ENCODE measurements around the gene PTPRH.

Gene PTPRH, protein sequence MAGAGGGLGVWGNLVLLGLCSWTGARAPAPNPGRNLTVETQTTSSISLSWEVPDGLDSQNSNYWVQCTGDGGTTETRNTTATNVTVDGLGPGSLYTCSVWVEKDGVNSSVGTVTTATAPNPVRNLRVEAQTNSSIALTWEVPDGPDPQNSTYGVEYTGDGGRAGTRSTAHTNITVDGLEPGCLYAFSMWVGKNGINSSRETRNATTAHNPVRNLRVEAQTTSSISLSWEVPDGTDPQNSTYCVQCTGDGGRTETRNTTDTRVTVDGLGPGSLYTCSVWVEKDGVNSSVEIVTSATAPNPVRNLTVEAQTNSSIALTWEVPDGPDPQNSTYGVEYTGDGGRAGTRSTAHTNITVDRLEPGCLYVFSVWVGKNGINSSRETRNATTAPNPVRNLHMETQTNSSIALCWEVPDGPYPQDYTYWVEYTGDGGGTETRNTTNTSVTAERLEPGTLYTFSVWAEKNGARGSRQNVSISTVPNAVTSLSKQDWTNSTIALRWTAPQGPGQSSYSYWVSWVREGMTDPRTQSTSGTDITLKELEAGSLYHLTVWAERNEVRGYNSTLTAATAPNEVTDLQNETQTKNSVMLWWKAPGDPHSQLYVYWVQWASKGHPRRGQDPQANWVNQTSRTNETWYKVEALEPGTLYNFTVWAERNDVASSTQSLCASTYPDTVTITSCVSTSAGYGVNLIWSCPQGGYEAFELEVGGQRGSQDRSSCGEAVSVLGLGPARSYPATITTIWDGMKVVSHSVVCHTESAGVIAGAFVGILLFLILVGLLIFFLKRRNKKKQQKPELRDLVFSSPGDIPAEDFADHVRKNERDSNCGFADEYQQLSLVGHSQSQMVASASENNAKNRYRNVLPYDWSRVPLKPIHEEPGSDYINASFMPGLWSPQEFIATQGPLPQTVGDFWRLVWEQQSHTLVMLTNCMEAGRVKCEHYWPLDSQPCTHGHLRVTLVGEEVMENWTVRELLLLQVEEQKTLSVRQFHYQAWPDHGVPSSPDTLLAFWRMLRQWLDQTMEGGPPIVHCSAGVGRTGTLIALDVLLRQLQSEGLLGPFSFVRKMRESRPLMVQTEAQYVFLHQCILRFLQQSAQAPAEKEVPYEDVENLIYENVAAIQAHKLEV

DNA sequence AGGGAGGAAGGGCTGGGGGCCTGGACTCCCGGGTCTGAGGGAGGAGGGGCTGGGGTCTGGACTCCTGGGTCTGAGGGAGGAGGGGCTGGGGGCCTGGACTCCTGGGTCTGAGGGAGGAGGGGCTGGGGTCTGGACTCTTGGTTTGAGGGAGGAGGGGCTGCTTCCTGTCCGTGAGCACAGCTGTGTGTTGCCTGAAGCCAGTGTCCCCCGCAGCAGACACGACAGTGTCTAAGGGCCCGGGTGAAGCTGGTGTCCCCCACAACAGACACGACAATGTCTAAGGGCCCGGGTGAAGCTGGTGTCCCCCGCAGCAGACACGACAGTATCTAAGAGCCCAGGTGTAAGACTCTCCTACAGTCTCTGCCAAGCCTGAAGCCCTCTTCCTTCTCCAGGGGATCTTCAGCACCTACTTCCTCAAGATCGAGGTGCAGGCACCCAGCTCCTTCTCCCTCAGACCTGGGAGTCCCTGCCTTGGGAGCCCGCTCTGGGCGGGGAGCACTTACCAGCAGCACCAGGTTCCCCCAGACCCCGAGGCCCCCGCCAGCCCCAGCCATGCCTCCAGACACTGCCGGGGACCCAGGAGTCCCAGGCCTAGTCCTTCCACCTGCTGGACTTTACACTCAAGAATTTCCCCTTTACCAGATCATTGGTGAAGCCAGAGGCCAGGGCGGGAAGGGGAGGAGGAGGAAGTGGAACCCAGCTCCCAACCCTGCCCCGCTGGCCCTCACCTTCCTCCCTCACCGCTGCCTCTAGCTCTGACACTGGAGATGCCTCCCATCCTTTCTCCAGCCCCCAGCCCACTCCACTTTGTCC lies at the start of gene PTPRH:
TSS of gene PTPRH (minus strand) at position 622 of the 813 bp plus-strand sequence. CDS start at position 554, 68 bp downstream.
- Mint-ChIP-seq H3K9me3 (peaks cover 4% of the 10 kb centered on the region), H3K36me3 (ENCODE audit: low read depth) (no peaks in the 10 kb centered on the region), H3K4me3 (peak within 1 kb of the TSS in 1 of 3 experiments; percentile 44), H3K27ac (no peak within 1 kb of the TSS), H3K27me3 (ENCODE audit: low read depth) (peaks cover 14% of the 10 kb centered on the region), H3K4me1 (peaks cover 11% of the 10 kb centered on the region)
- TF ChIP-seq, protein P1, sequence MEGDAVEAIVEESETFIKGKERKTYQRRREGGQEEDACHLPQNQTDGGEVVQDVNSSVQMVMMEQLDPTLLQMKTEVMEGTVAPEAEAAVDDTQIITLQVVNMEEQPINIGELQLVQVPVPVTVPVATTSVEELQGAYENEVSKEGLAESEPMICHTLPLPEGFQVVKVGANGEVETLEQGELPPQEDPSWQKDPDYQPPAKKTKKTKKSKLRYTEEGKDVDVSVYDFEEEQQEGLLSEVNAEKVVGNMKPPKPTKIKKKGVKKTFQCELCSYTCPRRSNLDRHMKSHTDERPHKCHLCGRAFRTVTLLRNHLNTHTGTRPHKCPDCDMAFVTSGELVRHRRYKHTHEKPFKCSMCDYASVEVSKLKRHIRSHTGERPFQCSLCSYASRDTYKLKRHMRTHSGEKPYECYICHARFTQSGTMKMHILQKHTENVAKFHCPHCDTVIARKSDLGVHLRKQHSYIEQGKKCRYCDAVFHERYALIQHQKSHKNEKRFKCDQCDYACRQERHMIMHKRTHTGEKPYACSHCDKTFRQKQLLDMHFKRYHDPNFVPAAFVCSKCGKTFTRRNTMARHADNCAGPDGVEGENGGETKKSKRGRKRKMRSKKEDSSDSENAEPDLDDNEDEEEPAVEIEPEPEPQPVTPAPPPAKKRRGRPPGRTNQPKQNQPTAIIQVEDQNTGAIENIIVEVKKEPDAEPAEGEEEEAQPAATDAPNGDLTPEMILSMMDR (IDR thresholded peaks at IDR 0.05; ENCODE audit: unreplicated experiment in 3 of 3): no peak

DNA sequence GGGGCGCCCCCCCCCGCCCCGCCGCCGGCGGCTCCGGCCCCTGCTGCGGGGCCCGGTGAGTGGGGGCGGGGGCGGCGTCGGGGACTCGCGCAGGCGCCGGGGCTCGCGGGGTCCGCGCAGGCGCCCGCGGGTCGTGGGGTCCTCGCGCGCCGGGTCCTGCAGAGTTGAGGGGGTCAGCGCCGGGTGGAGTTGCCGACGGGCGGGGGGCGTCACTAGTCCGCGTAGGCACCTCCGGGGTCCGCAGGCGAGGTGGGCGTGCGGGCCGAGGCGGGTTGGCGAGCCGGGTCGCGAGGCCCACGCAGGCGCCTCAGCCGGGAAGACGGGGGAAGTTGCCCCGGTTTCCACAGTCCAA lies 49.2 kb upstream of the PTPRH start:
- H3K27me3 Mint-ChIP-seq (ENCODE audit: low read depth): no peaks in the 10 kb centered on the region
- H3K4me1 Mint-ChIP-seq: peaks cover 45% of the 10 kb centered on the region
- TF ChIP-seq, protein P1 (IDR thresholded peaks at IDR 0.05; ENCODE audit: unreplicated experiment in 3 of 3): no peak
- H3K36me3 Mint-ChIP-seq (ENCODE audit: low read depth): peaks cover 5% of the 10 kb centered on the region
- H3K9me3 Mint-ChIP-seq: no peaks in the 10 kb centered on the region
- H3K27ac Mint-ChIP-seq: peak overlapping the region in 2 of 3 experiments; percentile 88 to 100
- peak overlapping the region; percentile 82 to 84 (median 84) for H3K4me3 Mint-ChIP-seq

DNA sequence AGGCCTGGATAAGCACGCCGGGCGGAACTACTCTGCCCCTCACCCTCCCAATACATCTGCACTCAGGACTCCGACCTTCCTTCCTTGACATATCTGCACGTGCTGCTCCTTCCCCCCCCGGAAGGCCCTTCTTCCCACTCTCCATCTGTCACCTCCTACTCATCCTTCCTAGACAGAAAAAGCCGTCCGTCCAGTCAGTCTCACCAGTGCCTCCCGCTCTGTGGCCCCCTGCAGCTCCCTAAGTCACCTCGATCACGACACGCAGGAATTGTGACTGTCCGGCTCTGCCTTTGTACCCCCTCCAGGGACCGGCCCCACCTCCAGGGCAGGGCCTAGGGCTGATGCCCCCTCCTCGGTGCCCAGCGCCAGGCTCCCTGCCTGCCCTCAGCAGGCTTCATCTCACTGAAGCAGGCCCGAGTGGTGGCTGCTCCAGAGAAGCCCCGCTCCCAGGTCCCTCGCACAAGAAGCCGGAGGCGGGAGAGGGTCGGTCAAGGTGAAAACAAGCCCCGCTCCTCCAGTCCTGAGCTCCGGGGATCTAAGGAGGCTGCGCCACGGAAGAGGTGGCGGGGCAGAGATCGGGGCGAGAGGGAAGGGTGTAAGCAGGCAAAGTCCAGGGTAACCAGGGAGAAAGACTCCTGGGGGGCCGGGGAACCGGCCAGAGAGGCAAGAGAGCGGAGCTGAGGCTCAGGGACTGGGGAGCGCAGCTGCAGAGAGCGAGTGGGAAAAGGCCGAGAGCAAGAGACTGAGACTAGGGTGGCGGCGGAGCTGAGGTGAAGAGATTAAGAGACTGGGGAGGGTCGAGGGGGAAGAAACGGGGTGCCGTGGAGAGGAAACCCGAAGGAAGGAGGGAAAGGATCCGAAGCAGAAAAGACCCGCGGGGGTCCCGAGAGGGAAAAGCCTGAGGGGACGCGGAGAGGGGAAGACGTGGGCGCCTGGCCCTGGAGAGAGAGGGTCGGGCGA lies 48.4 kb upstream of the PTPRH start:
- no peaks in the 10 kb centered on the region for H3K9me3 Mint-ChIP-seq
- H3K4me3 Mint-ChIP-seq: peak overlapping the region; percentile 98 to 100 (median 99)
- H3K27me3 Mint-ChIP-seq (ENCODE audit: low read depth): no peaks in the 10 kb centered on the region
- peak overlapping the region; percentile 88 to 98 (median 97) for H3K27ac Mint-ChIP-seq
- H3K4me1 Mint-ChIP-seq: peaks cover 45% of the 10 kb centered on the region
- peaks cover 3% of the 10 kb centered on the region for H3K36me3 Mint-ChIP-seq (ENCODE audit: low read depth)
- TF ChIP-seq, protein P1 (IDR thresholded peaks at IDR 0.05; ENCODE audit: unreplicated experiment in 3 of 3): no peak

DNA sequence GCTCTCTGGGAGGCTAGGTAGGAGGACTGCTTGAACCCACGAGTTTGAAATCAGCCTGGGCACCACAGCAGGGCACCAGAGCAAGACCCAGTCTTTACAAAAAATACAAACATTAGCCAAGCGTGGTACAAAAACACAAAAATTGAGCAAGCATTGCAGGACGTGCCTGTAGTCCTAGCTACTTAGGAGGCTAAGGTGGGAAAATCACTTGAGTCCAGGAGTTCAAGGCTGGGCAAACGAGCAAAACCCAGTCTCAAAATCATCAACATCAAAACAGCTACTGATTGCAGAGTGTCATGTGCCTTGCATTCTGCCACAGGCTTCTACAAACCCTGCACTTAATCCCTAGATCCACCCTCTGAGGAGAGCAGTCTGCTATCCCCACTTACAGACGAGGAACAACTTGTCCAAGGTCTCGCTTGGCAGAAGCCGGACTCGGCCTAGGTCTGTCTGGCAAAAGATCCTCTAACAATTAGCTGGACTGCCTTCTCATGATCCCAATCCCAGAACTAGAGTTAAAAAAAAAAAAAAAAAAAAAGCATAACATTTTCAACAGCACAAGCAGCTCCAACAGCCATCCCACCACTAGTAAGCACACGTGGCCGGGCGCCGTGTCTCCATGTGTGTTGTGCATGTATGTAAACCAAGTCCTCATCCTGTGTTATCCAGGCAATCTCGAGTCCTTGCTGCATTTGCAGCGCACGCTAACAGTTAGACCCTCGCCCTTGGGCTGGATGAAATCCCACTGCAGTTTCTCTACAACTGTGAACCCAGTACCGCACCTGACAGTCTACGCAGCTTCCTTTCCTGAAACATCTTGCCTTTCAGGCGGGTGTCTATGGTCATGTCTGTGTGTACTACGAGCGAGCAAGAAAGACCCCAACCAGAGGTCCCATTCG lies 47.5 kb upstream of the PTPRH start:
- H3K4me1 Mint-ChIP-seq: peaks cover 45% of the 10 kb centered on the region
- TF ChIP-seq, protein P1 (IDR thresholded peaks at IDR 0.05; ENCODE audit: unreplicated experiment in 3 of 3): no peak
- peak overlapping the region; percentile 98 to 100 (median 99) for H3K4me3 Mint-ChIP-seq
- H3K9me3 Mint-ChIP-seq: no peaks in the 10 kb centered on the region
- no peaks in the 10 kb centered on the region for H3K27me3 Mint-ChIP-seq (ENCODE audit: low read depth)
- peaks cover 1% of the 10 kb centered on the region for H3K36me3 Mint-ChIP-seq (ENCODE audit: low read depth)
- H3K27ac Mint-ChIP-seq: peak overlapping the region; percentile 88 to 98 (median 97)

All from nephron (organoid).